Measurements from ENCODE around the gene MINDY2.

DNA sequence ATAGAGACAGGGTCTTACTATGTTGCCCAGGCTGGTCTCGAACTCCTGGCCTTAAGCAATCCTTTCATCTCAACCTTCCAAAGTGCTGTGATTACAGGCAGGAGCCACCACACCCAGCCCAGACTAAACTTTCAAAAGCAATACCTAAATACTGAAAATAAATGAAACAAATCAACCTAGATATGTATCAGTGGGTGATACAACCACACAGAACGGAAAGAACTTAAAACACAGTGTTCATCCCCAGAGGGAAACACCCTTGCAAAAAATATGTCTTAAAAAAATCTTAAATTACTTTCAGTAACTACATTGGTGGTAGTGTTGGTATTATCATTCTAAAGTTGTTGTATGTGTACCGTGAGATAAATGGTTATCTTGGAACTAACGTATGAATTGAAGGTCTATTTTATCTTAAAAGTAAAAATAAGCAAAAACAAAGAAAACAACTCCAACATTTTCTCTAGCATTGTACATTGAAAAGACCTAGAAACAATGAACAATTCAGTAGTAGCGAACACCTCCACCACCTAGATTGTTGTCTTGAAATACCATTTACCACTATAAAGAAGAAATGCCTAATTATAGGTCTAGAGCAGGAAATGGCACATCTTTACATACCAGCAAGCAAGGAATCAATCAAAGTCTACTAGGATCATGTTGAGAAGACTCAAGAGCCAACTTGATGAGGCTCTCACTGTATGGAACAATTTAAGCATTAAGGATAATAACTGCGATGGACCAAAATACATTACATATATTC lies 137.6 kb downstream of the MINDY2 start:
- TF ChIP-seq POLR2AphosphoS5 (IDR thresholded peaks at IDR 0.05) (no peak), CTCF (IDR thresholded peaks at IDR 0.05 in 8 of 11, conservative IDR thresholded peaks at IDR 0.05 in 3 of 11) (no peak), POLR2A (IDR thresholded peaks at IDR 0.05) (no peak)
